Panc1 (cell line): ENCODE results near the gene ICAM2. TPM values are rescaled to one million over a fixed set of nuclear protein-coding genes. Genes with fewer than 3 reads are reported as not detected.

Experiments
- ATAC-seq: fragments of 200-7000 bp; cut with Tn5 transposase; 2 replicates; pipeline ENCODE4 v1.9.1; 2020; ENCODE audit warnings: mild to moderate bottlenecking, moderate library complexity
- BruUV-seq: library from RNA; stranded (reverse); fragments of 400-500 nt; replicated peaks from 2 replicates; lab custom pipeline; 2021; lab: Mats Ljungman, UMichigan
- CTCF ChIA-PET: fragments of 300-600 bp; sonication (Branson Sonifier 250); formaldehyde crosslinking; loops from one replicate; lab custom pipeline; 2022; ENCODE audit warnings: antibody characterized with exemption; lab: Charles Lee
- POLR2A ChIA-PET: fragments of 300-600 bp; sonication (Branson Sonifier 250); formaldehyde crosslinking; loops from one replicate; lab custom pipeline; 2022; ENCODE audit warnings: antibody characterized with exemption; lab: Charles Lee
- DNase-seq: peaks from one replicate; pipeline ENCODE4 v3.0.0-alpha.2; 2010; ENCODE audit warnings: low read depth, low spot score
- H3K27ac ChIP-seq: 2 replicates; pipeline ENCODE4 v1.5.1; 2011; ENCODE audit warnings: mild to moderate bottlenecking, low read length, inconsistent platforms
- H3K27me3 ChIP-seq: fragments of 200-500 bp; sonication (Bioruptor generic); 2 replicates; pipeline ENCODE4 v1.6.0; 2014; ENCODE audit warnings: low read length, inconsistent platforms; ENCODE audit not compliant: control insufficient read depth, insufficient read depth
- H3K36me3 ChIP-seq: fragments of 200-500 bp; sonication (Bioruptor generic); 2 replicates; pipeline ENCODE4 v1.5.1; 2014; ENCODE audit warnings: inconsistent platforms, mild to moderate bottlenecking, low read length, moderate library complexity; ENCODE audit not compliant: control insufficient read depth, insufficient read depth
- H3K4me1 ChIP-seq: 2 replicates; pipeline ENCODE4 v1.5.1; 2011; ENCODE audit warnings: inconsistent platforms, mild to moderate bottlenecking, low read length, moderate library complexity; ENCODE audit not compliant: control insufficient read depth, insufficient read depth
- H3K4me3 ChIP-seq, 2 experiments: 2 replicates each; pipeline ENCODE4 v1.5.1; 2011 to 2012; ENCODE audit warnings: low read depth in 2 of 2, low read length in 2 of 2, mild to moderate bottlenecking in 2 of 2, inconsistent platforms in 1 of 2, moderate library complexity in 1 of 2
- H3K9me3 ChIP-seq: fragments of 200-500 bp; sonication (Bioruptor generic); 2 replicates; pipeline ENCODE4 v1.5.1; 2014; ENCODE audit warnings: low read depth, mild to moderate bottlenecking, inconsistent platforms, low read length, moderate library complexity; ENCODE audit not compliant: control insufficient read depth, insufficient read depth
- POLR2AphosphoS5 ChIP-seq: IDR thresholded peaks from 2 replicates; pipeline ENCODE4 v1.6.1; 2012; ENCODE audit warnings: mild to moderate bottlenecking, low read depth, low read length, moderate library complexity
- SIN3A ChIP-seq: IDR thresholded peaks from 2 replicates; pipeline ENCODE4 v1.6.1; 2012; ENCODE audit warnings: low read depth, mild to moderate bottlenecking, low read length, moderate library complexity, borderline replicate concordance; ENCODE audit not compliant: insufficient read depth
- TCF7L2 ChIP-seq: IDR thresholded peaks from 2 replicates; pipeline ENCODE4 v1.6.1; 2011; ENCODE audit warnings: mild to moderate bottlenecking, low read depth, low read length, inconsistent platforms
- in situ Hi-C: cut with HindIII; loops from 2 replicates; pipeline ENCODE4 v1.10.0; 2016; ENCODE audit warnings: low sequenced_read_pairs, low pct_unique_long_range_greater_than_20kb
- intact Hi-C: fragments of 100-400 bp; cut with micrococcal nuclease; formaldehyde crosslinking; loops from one replicate; pipeline ENCODE4 v1.10.0; 2022; ENCODE audit not compliant: unreplicated experiment
- total RNA-seq: library from RNA; stranded (reverse); gene quantifications from one replicate; pipeline ENCODE4 v1.2.1, GENCODE V29; 2021; ENCODE audit not compliant: unreplicated experiment
- TF ChIP-seq, protein P1 (sequence below), 2 experiments: IDR thresholded peaks; 2 replicates each; pipeline ENCODE4 v1.6.1; 2011 to 2012; ENCODE audit warnings: low read depth in 2 of 2, control low read depth in 1 of 2, low read length in 1 of 2, mild to moderate bottlenecking in 1 of 2, moderate library complexity in 1 of 2; ENCODE audit not compliant: insufficient read depth in 1 of 2
- TF ChIP-seq, protein P2 (sequence below): fragments of 450-650 bp; IDR thresholded peaks from 2 replicates; pipeline ENCODE4 v1.5.1; 2017; ENCODE audit warnings: mild to moderate bottlenecking

ICAM2 gene
- total RNA-seq, 1 experiment from 2014 or later: 0.33 TPM

DNA sequence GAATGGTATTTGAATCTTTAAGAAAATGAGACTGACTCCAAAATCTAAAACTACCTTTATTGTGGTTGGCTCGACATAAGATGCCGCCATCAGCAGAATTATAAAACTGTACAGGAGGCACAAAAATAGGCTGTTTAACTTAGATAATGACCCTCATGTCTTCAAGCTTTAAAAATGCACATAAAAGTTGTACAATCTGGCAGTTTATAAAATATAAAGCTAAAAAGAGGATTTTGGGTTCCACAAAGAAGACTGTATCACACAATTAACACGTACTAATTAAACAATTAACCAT lies 18.6 kb upstream of the ICAM2 start:
- ChIA-PET CTCF (no interaction called here), POLR2A (no interaction called here)
- no TSS peak for BruUV-seq
- Histone ChIP-seq H3K9me3 (no peaks in the 10 kb centered on the region), H3K4me3 (no peak overlapping the region), H3K4me1 (no peaks in the 10 kb centered on the region), H3K27me3 (no peaks in the 10 kb centered on the region), H3K36me3 (no peaks in the 10 kb centered on the region), H3K27ac (no peak overlapping the region)
- ATAC-seq (no peak), DNase-seq (no peak)
- in situ Hi-C loops (no loop called here), intact Hi-C loops (no loop called here)
- no peak for TF ChIP-seq POLR2AphosphoS5
- TF ChIP-seq, protein P1, sequence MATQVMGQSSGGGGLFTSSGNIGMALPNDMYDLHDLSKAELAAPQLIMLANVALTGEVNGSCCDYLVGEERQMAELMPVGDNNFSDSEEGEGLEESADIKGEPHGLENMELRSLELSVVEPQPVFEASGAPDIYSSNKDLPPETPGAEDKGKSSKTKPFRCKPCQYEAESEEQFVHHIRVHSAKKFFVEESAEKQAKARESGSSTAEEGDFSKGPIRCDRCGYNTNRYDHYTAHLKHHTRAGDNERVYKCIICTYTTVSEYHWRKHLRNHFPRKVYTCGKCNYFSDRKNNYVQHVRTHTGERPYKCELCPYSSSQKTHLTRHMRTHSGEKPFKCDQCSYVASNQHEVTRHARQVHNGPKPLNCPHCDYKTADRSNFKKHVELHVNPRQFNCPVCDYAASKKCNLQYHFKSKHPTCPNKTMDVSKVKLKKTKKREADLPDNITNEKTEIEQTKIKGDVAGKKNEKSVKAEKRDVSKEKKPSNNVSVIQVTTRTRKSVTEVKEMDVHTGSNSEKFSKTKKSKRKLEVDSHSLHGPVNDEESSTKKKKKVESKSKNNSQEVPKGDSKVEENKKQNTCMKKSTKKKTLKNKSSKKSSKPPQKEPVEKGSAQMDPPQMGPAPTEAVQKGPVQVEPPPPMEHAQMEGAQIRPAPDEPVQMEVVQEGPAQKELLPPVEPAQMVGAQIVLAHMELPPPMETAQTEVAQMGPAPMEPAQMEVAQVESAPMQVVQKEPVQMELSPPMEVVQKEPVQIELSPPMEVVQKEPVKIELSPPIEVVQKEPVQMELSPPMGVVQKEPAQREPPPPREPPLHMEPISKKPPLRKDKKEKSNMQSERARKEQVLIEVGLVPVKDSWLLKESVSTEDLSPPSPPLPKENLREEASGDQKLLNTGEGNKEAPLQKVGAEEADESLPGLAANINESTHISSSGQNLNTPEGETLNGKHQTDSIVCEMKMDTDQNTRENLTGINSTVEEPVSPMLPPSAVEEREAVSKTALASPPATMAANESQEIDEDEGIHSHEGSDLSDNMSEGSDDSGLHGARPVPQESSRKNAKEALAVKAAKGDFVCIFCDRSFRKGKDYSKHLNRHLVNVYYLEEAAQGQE (IDR thresholded peaks at IDR 0.05; ENCODE audit: insufficient read depth in 1 of 2, low read depth in 2 of 2, low read length in 1 of 2): no peak
- no peak for TF ChIP-seq SIN3A
- TF ChIP-seq TCF7L2: no peak
- TF ChIP-seq, protein P2, sequence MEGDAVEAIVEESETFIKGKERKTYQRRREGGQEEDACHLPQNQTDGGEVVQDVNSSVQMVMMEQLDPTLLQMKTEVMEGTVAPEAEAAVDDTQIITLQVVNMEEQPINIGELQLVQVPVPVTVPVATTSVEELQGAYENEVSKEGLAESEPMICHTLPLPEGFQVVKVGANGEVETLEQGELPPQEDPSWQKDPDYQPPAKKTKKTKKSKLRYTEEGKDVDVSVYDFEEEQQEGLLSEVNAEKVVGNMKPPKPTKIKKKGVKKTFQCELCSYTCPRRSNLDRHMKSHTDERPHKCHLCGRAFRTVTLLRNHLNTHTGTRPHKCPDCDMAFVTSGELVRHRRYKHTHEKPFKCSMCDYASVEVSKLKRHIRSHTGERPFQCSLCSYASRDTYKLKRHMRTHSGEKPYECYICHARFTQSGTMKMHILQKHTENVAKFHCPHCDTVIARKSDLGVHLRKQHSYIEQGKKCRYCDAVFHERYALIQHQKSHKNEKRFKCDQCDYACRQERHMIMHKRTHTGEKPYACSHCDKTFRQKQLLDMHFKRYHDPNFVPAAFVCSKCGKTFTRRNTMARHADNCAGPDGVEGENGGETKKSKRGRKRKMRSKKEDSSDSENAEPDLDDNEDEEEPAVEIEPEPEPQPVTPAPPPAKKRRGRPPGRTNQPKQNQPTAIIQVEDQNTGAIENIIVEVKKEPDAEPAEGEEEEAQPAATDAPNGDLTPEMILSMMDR: no peak

DNA sequence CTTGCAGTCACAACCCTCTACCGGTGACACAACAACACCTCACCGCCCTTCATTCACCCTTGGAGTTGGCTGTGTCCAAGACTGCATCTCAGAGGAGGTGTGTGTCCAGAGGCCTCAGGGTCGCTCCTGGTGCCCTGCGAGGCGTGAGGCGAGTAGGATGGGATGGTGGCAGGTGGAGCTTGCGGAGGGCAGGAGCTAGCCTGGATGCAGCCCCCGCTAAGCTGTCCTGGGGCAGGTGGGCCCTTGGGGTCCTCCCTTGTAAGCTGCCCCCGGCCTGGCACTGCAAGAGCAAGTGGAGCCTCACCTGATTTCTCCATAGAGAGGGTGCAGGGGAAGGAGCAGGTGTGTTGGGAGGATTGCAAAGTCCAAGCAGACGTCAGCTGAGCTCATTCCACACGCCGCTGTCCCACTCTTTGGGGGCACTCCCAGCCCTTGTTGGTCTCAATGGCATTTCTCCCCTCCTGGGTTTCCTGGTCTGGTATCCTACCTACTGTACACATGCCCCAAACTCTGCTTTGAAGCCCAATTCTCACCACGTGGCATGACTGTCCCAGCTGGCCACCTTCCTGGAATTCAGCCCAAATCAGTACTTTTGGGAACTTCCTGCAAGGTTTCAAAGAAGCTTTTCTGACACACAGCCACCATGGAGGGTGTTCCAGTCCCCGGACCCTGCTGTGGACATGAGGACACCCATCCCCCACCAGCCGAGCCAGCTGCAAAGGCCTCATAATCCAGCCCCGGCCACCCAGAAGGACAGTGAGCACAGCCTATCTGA lies 18.1 kb upstream of the ICAM2 start:
- Histone ChIP-seq H3K36me3 (no peaks in the 10 kb centered on the region), H3K4me1 (no peaks in the 10 kb centered on the region), H3K4me3 (no peak overlapping the region), H3K27me3 (no peaks in the 10 kb centered on the region), H3K9me3 (no peaks in the 10 kb centered on the region), H3K27ac (no peak overlapping the region)
- ChIA-PET POLR2A (interaction anchor here (0.5 kb wide), 1 partner anchor 73 kb away, joined by 4 read pairs; no protein-coding TSS in a partner anchor), CTCF (no interaction called here)
- in situ Hi-C loops: no loop called here
- intact Hi-C loops: no loop called here
- TF ChIP-seq POLR2AphosphoS5: no peak
- TF ChIP-seq TCF7L2: no peak
- no peak for TF ChIP-seq SIN3A
- TF ChIP-seq, protein P2: no peak
- TF ChIP-seq, protein P1 (IDR thresholded peaks at IDR 0.05; ENCODE audit: insufficient read depth in 1 of 2, low read depth in 2 of 2, low read length in 1 of 2): no peak
- no peak for ATAC-seq
- no peak for DNase-seq
- BruUV-seq: no TSS peak
